GM23248 (cell line): ENCODE data around the gene KRTAP10-8.

Experiments
- EZH2 ChIP-seq: fragments of 200-600 bp; sonication (generic); IDR thresholded peaks from 2 replicates; pipeline ENCODE4 v1.6.1; 2018; ENCODE audit warnings: antibody characterized with exemption, mild to moderate bottlenecking; ENCODE audit not compliant: insufficient read depth, poor library complexity, severe bottlenecking
- EZH2phosphoT487 ChIP-seq: fragments of 200-600 bp; sonication (generic); IDR thresholded peaks from 2 replicates; pipeline ENCODE4 v1.6.1; 2018; ENCODE audit warnings: antibody characterized with exemption, moderate library complexity, mild to moderate bottlenecking, low read depth; ENCODE audit not compliant: insufficient read depth

DNA sequence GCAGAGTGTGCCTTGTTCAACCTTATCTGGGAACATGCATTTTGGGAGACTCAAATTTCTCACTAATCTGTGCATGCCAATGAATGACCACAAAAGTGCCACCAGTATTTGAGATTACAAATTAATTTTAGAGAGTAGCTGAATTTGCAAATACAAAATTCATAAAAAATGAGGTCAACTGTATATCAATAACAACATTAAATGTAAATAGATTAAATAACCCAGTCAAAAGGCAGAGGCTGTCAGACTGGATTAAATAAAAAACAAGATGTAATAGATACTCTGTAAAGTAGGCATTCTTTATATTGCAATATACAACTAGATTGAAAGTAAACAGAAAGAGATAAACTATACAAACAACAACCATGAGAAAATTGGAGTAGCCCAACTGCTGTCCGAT is 47.8 kb upstream of the KRTAP10-8 start:
- TF ChIP-seq EZH2 = no peak
- TF ChIP-seq EZH2phosphoT487 = no peak
